GM10266 (cell line): ENCODE data around the gene FKBP8.

Experiments
- DNase-seq: peaks from one replicate; pipeline ENCODE4 v3.0.0; 2012; ENCODE audit errors: extremely low spot score
- TF ChIP-seq, protein P1 (sequence below): IDR thresholded peaks from 2 replicates; pipeline ENCODE4 v1.5.1; 2012; ENCODE audit warnings: mild to moderate bottlenecking, low read depth; ENCODE audit not compliant: control insufficient read depth, insufficient read depth; ENCODE audit errors: missing control alignments

Gene FKBP8

DNA sequence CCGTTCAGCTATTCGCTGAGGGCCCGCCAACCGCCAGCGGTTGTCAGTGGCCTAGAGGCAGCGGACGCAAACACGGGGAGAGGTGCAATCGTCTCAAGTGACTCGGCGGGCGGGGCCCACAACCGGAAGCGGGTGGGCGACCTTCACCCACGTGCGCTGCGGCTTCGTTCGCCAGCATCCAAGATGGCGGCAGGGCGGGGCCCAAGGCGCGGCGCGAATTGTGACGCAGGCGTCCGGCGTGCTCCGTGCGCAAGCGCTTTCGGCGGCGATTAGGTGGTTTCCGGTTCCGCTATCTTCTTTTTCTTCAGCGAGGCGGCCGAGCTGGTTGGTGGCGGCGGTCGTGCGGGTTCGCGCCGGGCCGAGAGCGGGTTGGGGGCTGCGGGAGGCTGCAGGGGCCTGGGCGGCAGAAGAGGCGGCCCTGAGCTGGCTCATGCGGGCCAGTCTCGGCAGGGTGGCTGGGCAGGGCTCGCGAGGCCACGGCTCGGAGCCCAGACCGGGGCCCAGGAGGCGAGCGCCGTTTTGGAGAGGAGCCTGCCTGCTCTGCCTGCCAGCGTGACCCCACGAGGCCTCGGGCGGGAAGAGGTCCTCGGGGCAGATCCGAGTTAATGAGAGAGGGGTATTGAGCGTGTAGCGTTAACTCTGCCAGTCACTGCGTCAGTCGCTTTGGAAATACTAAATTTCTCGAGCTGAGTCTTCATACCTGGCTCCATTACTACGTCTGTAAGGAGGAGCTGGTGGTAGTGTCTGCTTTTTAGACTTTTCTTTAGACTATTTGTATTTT lies 28.4 kb upstream of the FKBP8 start, which contains the start of gene UBA52:
Gene UBA52, plus strand, starts transcription at position 294 of the 781 bp plus-strand sequence. CDS start 1,444 bp downstream, outside the sequence.
- DNase-seq, result peak; percentile 94
- TF ChIP-seq, protein P1, sequence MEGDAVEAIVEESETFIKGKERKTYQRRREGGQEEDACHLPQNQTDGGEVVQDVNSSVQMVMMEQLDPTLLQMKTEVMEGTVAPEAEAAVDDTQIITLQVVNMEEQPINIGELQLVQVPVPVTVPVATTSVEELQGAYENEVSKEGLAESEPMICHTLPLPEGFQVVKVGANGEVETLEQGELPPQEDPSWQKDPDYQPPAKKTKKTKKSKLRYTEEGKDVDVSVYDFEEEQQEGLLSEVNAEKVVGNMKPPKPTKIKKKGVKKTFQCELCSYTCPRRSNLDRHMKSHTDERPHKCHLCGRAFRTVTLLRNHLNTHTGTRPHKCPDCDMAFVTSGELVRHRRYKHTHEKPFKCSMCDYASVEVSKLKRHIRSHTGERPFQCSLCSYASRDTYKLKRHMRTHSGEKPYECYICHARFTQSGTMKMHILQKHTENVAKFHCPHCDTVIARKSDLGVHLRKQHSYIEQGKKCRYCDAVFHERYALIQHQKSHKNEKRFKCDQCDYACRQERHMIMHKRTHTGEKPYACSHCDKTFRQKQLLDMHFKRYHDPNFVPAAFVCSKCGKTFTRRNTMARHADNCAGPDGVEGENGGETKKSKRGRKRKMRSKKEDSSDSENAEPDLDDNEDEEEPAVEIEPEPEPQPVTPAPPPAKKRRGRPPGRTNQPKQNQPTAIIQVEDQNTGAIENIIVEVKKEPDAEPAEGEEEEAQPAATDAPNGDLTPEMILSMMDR, result no peak

- no peak for DNase-seq
- TF ChIP-seq, protein P1, result no peak
Measured at GRCh38 chr19:18568367-18568766, 25.0 kb upstream of the FKBP8 start.

DNA sequence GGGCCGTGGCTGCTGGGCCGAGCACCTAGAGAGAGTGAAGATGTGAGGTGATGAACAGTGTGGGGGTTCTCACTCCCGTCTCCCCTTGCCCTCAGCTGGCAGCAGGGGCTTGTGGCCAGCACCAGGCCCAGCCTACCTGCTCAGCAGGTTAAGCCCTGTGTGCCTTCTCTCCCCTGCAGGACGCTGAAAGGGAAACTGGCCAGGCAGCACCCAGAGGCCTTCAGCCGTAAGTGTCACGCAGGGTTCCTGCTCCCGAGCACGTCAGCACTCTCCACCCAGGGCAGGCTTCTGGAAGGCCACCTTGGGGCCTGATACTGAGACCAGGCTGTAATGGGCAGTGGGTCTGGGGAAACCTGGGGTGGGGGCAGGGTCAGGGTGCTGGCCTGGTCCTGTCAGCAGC lies 23.6 kb upstream of the FKBP8 start:
- DNase-seq, result no peak
- TF ChIP-seq, protein P1, result no peak

GRCh38 chr19:18562086-18562485 lies 18.7 kb upstream of the FKBP8 start:
- TF ChIP-seq, protein P1, result no peak
- no peak for DNase-seq

GRCh38 chr19:18559685-18560084 lies 16.3 kb upstream of the FKBP8 start:
- DNase-seq, result no peak
- TF ChIP-seq, protein P1, result no peak

DNA sequence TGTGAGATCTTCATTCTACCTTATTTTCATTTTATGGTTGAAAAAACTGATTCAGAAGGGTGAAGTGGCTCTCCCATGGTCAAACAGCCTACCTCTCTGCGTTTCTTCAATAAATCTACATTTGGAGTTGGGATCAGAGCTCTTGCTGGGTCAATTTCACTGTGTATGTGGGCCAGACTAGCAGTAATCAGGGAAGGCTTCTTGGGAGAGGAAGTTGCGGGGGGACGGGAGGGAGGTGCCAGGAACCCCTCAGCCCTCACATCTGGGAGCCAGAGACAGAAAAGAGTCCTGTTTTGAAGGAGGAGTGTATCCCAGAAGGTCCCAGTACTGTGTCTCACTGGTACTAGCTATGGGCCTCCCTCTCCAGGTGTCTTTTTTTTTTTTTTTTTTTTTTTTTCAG lies 15.2 kb upstream of the FKBP8 start:
- TF ChIP-seq, protein P1, result no peak
- no peak for DNase-seq

- DNase-seq, result no peak
- TF ChIP-seq, protein P1, result no peak
Measured at GRCh38 chr19:18558202-18558555, 14.8 kb upstream of the FKBP8 start.
